Spleen (tissue), 11 donors: Measurements from ENCODE around the gene HSPB6. TPM values are rescaled to one million over a fixed set of nuclear protein-coding genes. Genes with fewer than 3 reads are reported as not detected.

Experiments used
- DNase-seq: peaks from one replicate; pipeline ENCODE4 v3.0.0-alpha.2; 2020
- H3K27ac ChIP-seq, 8 donors: fragments of 200-600 bp; sonication (generic) in 7 of 8; 1 replicate in 4 of 8; 2 replicates in 4 of 8; pipeline versions ENCODE4 v1.5.0 to v1.8.0; 2016 to 2021; ENCODE audit warnings: inconsistent platforms in 4 of 8, mild to moderate bottlenecking in 4 of 8, moderate library complexity in 1 of 8
- H3K27me3 ChIP-seq, 7 donors: fragments of 200-600 bp; sonication (generic) in 6 of 7; replicated peaks in 1 of 7; 1 replicate in 4 of 7; 2 replicates in 3 of 7; pipeline versions ENCODE4 v1.5.0 to v1.8.0; 2016 to 2021; ENCODE audit warnings: inconsistent platforms in 3 of 7, mild to moderate bottlenecking in 1 of 7
- H3K36me3 ChIP-seq, 6 donors: fragments of 200-600 bp; sonication (generic) in 5 of 6; 1 replicate in 4 of 6; 2 replicates in 2 of 6; pipeline versions ENCODE4 v1.5.0 to v1.8.0; 2016 to 2021; ENCODE audit warnings: inconsistent platforms in 2 of 6
- H3K4me1 ChIP-seq, 6 donors: fragments of 200-600 bp; sonication (generic) in 5 of 6; 1 replicate in 3 of 6; 2 replicates in 3 of 6; pipeline versions ENCODE4 v1.5.0 to v1.8.0; 2016 to 2021; ENCODE audit warnings: inconsistent platforms in 3 of 6
- H3K4me3 ChIP-seq, 8 donors: fragments of 200-600 bp; sonication (generic) in 7 of 8; 1 replicate in 4 of 8; 2 replicates in 4 of 8; pipeline versions ENCODE4 v1.5.0 to v1.8.0; 2016 to 2021; ENCODE audit warnings: inconsistent platforms in 4 of 8, mild to moderate bottlenecking in 4 of 8, moderate library complexity in 2 of 8
- H3K9me3 ChIP-seq, 8 donors: fragments of 200-600 bp; sonication (generic) in 7 of 8; 1 replicate in 4 of 8; 2 replicates in 4 of 8; pipeline versions ENCODE4 v1.5.0 to v1.8.0; 2016 to 2021; ENCODE audit warnings: inconsistent platforms in 4 of 8
- POLR2A ChIP-seq, 3 donors: fragments of 450-650 bp; IDR thresholded peaks; one replicate each; pipeline ENCODE4 v1.5.1; 2017; ENCODE audit warnings: antibody characterized with exemption in 3 of 3, mild to moderate bottlenecking in 1 of 3
- POLR2AphosphoS5 ChIP-seq, 3 donors: sonication (generic); formaldehyde crosslinking; IDR thresholded peaks; one replicate each; pipeline ENCODE4 v1.5.1; 2017; ENCODE audit warnings: antibody characterized with exemption in 3 of 3
- WGBS, 5 donors: extraction: QIAGEN DNeasy Blood & Tissue Kit in 3 of 5; methylation state at CpG; one replicate each; pipeline versions ENCODE4 v1.1.5 to v1.1.7; 2013 to 2018; 5-methylcytosine and 5-hydroxymethylcytosine counted together
- intact Hi-C: fragments of 100-400 bp; cut with DNase I; formaldehyde crosslinking; loops from one replicate; pipeline ENCODE4 v1.15.0; 2023; ENCODE audit warnings: low total_unique reads
- polyA plus RNA-seq, 3 donors: library from polyadenylated mRNA; stranded (reverse); fragments of 200-250 nt; gene quantifications; one replicate each; pipeline ENCODE4 v1.2.1, GENCODE V29; 2013
- total RNA-seq, 7 donors: library from RNA; depleted of rRNA in 3 of 7; stranded (reverse); fragments of >200 nt in 3 of 7; fragmentation: NEBNext Ultra II Directional in 4 of 7; extraction: Animal tissue kit (Norgen Biotek cat#: 25700) in 4 of 7; gene quantifications; one replicate each; pipeline versions ENCODE4 v1.1.0 to v1.2.1, GENCODE V29; 2016 to 2021
- TF ChIP-seq, protein P1 (sequence below), 11 experiments: fragments of 200-600 bp in 7 of 11; fragments of 450-650 bp in 4 of 11; sonication (generic) in 4 of 11; IDR thresholded peaks in 8 of 11; conservative IDR thresholded peaks in 3 of 11; 1 replicate in 7 of 11; 2 replicates in 4 of 11; pipeline versions ENCODE4 v1.4.0 to v1.8.0; 2016 to 2021; ENCODE audit warnings: antibody characterized with exemption in 11 of 11, inconsistent platforms in 4 of 11, mild to moderate bottlenecking in 1 of 11
- donor health status: healthy with polysubstance abuse.
- donor health status: DM: no; HTN: no; CAD: no; lungs with moderate emphysema.
- donor health status: DM: no; HTN: no; CAD: no.
- donor health status: Bipolar disorder and iron deficiency.
- donor health status: healthy.
- donor health status: DM: no; HTN: no; CAD: no.
- donor health status: DM: yes; HTN: yes; CAD: no.

The HSPB6 gene
- total and polyA plus RNA-seq, 10 donors, result 2.1 to 11.0 (median 4.4) TPM

DNA sequence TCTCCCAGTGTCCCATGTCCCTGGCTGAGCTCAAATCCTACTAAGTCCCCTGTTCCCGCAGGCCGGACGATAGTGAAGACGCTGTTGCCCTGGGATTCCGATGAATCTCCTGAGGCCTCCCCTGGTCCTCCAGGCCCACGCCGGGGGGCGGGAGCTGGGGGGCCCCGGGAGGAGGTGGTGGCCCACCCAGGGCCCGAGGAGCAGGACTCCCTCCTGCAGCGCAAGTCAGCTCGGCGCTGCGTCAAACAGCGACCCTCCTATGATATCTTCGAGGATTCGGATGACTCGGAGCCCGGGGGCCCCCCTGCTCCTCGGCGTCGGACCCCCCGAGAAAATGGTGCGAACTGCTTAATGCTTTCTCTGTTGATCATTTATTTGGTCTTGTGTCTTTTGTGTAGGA lies 33.2 kb downstream of the HSPB6 start:
- intact Hi-C loops, result no loop called here
- Histone ChIP-seq H3K36me3 (peaks cover 0 to 94% (median 87%) of the 10 kb centered on the region in 6 donors), H3K4me1 (peaks cover 11 to 46% (median 18%) of the 10 kb centered on the region in 6 donors), H3K27me3 (no peaks in the 10 kb centered on the region), H3K9me3 (no peaks in the 10 kb centered on the region), H3K4me3 (no peak overlapping the region), H3K27ac (no peak overlapping the region)
- TF ChIP-seq, protein P1, sequence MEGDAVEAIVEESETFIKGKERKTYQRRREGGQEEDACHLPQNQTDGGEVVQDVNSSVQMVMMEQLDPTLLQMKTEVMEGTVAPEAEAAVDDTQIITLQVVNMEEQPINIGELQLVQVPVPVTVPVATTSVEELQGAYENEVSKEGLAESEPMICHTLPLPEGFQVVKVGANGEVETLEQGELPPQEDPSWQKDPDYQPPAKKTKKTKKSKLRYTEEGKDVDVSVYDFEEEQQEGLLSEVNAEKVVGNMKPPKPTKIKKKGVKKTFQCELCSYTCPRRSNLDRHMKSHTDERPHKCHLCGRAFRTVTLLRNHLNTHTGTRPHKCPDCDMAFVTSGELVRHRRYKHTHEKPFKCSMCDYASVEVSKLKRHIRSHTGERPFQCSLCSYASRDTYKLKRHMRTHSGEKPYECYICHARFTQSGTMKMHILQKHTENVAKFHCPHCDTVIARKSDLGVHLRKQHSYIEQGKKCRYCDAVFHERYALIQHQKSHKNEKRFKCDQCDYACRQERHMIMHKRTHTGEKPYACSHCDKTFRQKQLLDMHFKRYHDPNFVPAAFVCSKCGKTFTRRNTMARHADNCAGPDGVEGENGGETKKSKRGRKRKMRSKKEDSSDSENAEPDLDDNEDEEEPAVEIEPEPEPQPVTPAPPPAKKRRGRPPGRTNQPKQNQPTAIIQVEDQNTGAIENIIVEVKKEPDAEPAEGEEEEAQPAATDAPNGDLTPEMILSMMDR (IDR thresholded peaks at IDR 0.05 in 8 of 11, conservative IDR thresholded peaks at IDR 0.05 in 3 of 11), result no peak
- WGBS, 5 donors, result 94 to 97% (median 96%) methylated on average over 22 to 24 of the region's 24 CpGs
- DNase-seq, result no peak

DNA sequence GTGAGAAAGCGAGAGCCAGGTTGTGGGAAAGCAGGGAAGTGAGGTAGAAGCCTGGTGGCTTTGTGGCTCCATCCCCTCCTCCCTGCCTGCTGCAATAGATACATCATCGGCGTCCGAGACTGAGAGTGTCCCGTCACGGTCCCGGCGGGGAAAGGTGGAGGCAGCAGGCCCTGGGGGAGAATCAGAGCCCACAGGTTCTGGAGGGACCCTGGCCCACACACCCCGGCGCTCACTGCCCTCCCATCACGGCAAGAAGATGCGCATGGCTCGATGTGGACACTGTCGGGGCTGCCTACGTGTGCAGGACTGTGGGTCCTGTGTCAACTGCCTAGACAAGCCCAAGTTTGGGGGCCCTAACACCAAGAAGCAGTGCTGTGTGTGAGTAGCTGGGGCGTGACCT lies 33.9 kb downstream of the HSPB6 start:
- intact Hi-C loops, result no loop called here
- H3K36me3 ChIP-seq, result peaks cover 0 to 86% (median 79%) of the 10 kb centered on the region in 6 donors
- no peak for DNase-seq

DNA sequence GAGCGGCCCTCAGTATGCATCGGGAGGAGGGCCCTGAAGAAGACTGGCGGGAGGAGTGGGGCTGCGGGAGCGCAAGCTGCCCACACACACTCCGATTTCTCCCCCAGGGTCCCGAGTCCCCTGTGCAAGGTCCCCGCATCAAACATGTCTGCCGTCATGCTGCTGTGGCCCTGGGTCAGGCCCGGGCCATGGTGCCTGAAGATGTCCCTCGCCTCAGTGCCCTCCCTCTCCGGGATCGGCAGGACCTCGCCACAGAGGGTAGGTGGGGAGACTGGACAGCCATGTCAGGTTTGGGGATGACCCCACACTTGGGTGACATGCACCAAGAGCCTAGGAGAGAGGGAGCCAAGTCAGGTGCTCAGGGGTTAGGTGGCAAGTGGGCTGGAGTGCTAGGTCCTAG lies 34.4 kb downstream of the HSPB6 start:
- Histone ChIP-seq H3K4me1 (peaks cover 11 to 50% (median 22%) of the 10 kb centered on the region in 6 donors), H3K27ac (no peak overlapping the region), H3K27me3 (no peaks in the 10 kb centered on the region), H3K36me3 (peaks cover 0 to 82% (median 75%) of the 10 kb centered on the region in 6 donors), H3K4me3 (no peak overlapping the region), H3K9me3 (no peaks in the 10 kb centered on the region)
- DNase-seq, result no peak
- TF ChIP-seq POLR2AphosphoS5 (IDR thresholded peaks at IDR 0.05) (peak in 1 of 3 donors; percentile 25), POLR2A (IDR thresholded peaks at IDR 0.05) (no peak)
- intact Hi-C loops, result no loop called here
- WGBS, 5 donors, result 91 to 97% (median 95%) methylated on average over 11 to 14 of the region's 14 CpGs

More for the DNA sequence above, 33.9 kb downstream of the HSPB6 start:
- H3K4me1 ChIP-seq, result peaks cover 11 to 50% (median 22%) of the 10 kb centered on the region in 6 donors
- H3K27me3 ChIP-seq, result no peaks in the 10 kb centered on the region
- no peaks in the 10 kb centered on the region for H3K9me3 ChIP-seq
- TF ChIP-seq POLR2A (IDR thresholded peaks at IDR 0.05), result no peak
- peak in 1 of 3 donors; percentile 54 for TF ChIP-seq POLR2AphosphoS5 (IDR thresholded peaks at IDR 0.05)
- WGBS, 5 donors, result 93 to 99% (median 96%) methylated on average over 14 to 16 of the region's 16 CpGs
- no peak overlapping the region for H3K4me3 ChIP-seq
- no peak overlapping the region for H3K27ac ChIP-seq

DNA sequence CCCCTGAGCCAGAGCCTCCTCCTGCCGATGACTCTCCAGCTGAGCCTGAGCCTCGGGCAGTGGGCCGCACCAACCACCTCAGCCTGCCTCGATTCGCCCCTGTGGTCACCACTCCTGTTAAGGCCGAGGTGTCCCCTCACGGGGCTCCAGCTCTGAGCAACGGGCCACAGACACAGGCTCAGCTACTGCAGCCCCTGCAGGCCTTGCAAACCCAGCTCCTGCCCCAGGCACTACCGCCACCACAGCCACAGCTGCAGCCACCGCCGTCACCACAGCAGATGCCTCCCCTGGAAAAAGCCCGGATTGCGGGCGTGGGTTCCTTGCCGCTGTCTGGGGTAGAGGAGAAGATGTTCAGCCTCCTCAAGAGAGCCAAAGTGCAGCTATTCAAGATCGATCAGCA lies 35.5 kb downstream of the HSPB6 start:
- TF ChIP-seq POLR2AphosphoS5 (IDR thresholded peaks at IDR 0.05) (peak in 1 of 3 donors; percentile 56), POLR2A (IDR thresholded peaks at IDR 0.05) (no peak)
- Histone ChIP-seq H3K9me3 (no peaks in the 10 kb centered on the region), H3K27ac (no peak overlapping the region), H3K4me3 (no peak overlapping the region), H3K4me1 (peaks cover 14 to 58% (median 24%) of the 10 kb centered on the region in 6 donors), H3K27me3 (no peaks in the 10 kb centered on the region), H3K36me3 (peaks cover 0 to 71% (median 64%) of the 10 kb centered on the region in 6 donors)
- 93 to 97% (median 95%) methylated on average over 14 to 16 of the region's 16 CpGs for WGBS, 5 donors
- no peak for DNase-seq
- intact Hi-C loops, result no loop called here

DNA sequence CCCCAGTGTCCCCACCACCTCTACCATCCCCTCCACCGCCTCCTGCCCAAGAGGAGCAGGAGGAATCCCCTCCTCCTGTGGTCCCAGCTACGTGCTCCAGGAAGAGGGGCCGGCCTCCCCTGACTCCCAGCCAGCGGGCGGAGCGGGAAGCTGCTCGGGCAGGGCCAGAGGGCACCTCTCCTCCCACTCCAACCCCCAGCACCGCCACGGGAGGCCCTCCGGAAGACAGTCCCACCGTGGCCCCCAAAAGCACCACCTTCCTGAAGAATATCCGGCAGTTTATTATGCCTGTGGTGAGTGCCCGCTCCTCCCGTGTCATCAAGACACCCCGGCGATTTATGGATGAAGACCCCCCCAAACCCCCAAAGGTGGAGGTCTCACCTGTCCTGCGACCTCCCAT lies 36.2 kb downstream of the HSPB6 start:
- Histone ChIP-seq H3K9me3 (no peaks in the 10 kb centered on the region), H3K27ac (no peak overlapping the region), H3K36me3 (peaks cover 0 to 63% (median 57%) of the 10 kb centered on the region in 6 donors), H3K4me1 (peaks cover 21 to 65% (median 31%) of the 10 kb centered on the region in 6 donors), H3K27me3 (no peaks in the 10 kb centered on the region), H3K4me3 (no peak overlapping the region)
- no peak for DNase-seq
- TF ChIP-seq POLR2A (IDR thresholded peaks at IDR 0.05), result no peak
- TF ChIP-seq, protein P1 (IDR thresholded peaks at IDR 0.05 in 8 of 11, conservative IDR thresholded peaks at IDR 0.05 in 3 of 11), result no peak
- TF ChIP-seq POLR2AphosphoS5 (IDR thresholded peaks at IDR 0.05), result peak in 1 of 3 donors; percentile 29
- intact Hi-C loops, result no loop called here
- WGBS, 5 donors, result 78 to 91% (median 86%) methylated on average over 15 to 17 of the region's 17 CpGs
